AG10803 (cell line): Measurements from ENCODE around the gene PAX5.

Experiments
- DNase-seq: peaks from one replicate; pipeline ENCODE4 v3.0.0; 2010; ENCODE audit warnings: low read depth
- H3K4me3 ChIP-seq: 2 replicates; pipeline ENCODE4 v1.5.1; 2011; ENCODE audit warnings: mild to moderate bottlenecking, low read length, control low read depth
- CTCF ChIP-seq: conservative IDR thresholded peaks from 2 replicates; pipeline ENCODE4 v1.5.1; 2011; ENCODE audit warnings: mild to moderate bottlenecking, low read length, control low read depth, inconsistent platforms

Gene PAX5

GRCh38 chr9:36803961-36804360 lies 230.1 kb downstream of the PAX5 start:
- DNase-seq: no peak
- TF ChIP-seq CTCF: no peak
- H3K4me3 ChIP-seq: no peak overlapping the region

- TF ChIP-seq CTCF: no peak
These were observed 231.7 kb downstream of the PAX5 start for GRCh38 chr9:36802201-36802920.

GRCh38 chr9:36800455-36800854 lies 233.6 kb downstream of the PAX5 start:
- no peak for DNase-seq
- no peak overlapping the region for H3K4me3 ChIP-seq
- no peak for TF ChIP-seq CTCF

More at GRCh38 chr9:36802201-36802920, 231.7 kb downstream of the PAX5 start:
- peak; percentile 30 for DNase-seq
- no peak overlapping the region for H3K4me3 ChIP-seq

- DNase-seq: no peak
- no peak overlapping the region for H3K4me3 ChIP-seq
- TF ChIP-seq CTCF: no peak
These were observed 235.6 kb downstream of the PAX5 start for GRCh38 chr9:36798350-36799065.

GRCh38 chr9:36797471-36798220 lies 236.4 kb downstream of the PAX5 start:
- no peak overlapping the region for H3K4me3 ChIP-seq
- no peak for TF ChIP-seq CTCF
- DNase-seq: no peak

GRCh38 chr9:36796671-36797419 lies 237.2 kb downstream of the PAX5 start:
- no peak for DNase-seq
- no peak for TF ChIP-seq CTCF
- H3K4me3 ChIP-seq: no peak overlapping the region
